ENCODE results near the gene CDC42BPB.

The CDC42BPB gene

DNA sequence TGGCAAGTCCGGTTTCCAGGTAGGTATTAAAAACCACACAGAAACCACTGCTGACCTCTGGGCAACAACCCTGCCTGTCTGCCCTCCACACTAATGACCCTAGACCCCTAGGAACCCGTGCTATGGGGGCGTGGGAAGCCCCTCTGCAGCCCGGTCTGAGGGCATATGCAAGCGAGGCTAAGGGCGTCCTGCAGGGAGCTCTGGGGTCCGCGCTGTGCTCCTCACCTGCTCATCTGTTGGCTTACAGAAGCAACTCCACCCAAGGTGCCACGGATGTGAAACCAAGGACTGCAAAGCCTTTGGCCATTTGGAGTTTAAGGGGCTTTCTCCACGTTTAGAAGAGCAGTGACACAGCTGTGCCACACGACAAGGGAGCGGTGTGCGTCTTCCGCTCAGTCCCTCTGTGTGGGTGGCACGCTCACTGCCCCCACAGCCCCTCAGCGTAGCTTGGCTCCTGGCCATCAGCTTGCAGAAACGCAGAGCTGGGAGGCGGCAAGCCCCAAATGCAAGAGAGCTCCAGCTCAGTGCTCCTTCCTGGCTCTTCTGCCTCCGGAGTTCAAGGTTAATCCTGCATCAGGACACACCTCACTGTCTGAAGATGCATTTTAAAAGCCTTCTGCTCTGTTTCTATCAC is 116.5 kb downstream of the CDC42BPB start:
- no peak for DNase-seq (ENCODE audit: low read depth)
- H3K4me3 ChIP-seq (replicated peaks; ENCODE audit: low read depth, low read length): no peak overlapping the region
- TF ChIP-seq, protein P1, sequence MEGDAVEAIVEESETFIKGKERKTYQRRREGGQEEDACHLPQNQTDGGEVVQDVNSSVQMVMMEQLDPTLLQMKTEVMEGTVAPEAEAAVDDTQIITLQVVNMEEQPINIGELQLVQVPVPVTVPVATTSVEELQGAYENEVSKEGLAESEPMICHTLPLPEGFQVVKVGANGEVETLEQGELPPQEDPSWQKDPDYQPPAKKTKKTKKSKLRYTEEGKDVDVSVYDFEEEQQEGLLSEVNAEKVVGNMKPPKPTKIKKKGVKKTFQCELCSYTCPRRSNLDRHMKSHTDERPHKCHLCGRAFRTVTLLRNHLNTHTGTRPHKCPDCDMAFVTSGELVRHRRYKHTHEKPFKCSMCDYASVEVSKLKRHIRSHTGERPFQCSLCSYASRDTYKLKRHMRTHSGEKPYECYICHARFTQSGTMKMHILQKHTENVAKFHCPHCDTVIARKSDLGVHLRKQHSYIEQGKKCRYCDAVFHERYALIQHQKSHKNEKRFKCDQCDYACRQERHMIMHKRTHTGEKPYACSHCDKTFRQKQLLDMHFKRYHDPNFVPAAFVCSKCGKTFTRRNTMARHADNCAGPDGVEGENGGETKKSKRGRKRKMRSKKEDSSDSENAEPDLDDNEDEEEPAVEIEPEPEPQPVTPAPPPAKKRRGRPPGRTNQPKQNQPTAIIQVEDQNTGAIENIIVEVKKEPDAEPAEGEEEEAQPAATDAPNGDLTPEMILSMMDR (IDR thresholded peaks at IDR 0.05; ENCODE audit: low read length, missing control alignments): no peak

DNA sequence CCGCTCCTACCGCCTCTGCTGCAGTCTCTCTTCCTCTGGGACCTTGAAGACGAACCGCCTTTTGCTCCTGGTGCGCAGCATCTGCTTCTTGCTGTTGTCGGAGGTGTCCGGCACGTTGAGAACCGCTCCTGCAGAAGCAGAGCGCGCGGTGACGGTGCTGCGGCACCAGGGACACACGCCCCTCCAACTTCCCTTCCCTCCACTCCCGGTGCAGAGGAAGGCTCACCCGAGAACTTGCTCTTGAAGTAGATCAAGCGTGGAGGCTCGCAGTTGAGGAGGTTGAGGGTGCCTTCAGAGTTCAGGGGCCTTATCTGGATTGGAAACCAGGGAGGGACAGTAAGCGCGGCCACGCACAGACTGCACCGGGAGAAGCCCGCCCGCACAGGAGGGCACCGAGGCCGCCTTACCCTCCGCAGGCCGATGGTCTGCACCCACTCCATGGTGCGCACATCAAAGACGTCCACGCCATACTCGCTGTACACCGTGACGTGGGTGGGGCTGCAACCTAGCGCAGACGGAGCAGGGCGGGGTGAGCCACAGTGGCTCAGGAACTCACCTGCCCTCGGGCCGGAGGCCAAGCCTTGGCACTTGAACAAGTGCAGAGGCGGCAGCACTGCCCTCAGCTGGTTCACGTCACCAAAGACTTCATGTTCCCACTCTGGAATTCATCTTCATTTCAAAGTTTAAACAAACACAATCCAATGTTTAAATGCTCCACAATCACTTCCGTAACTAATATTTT is 117.4 kb downstream of the CDC42BPB start:
- TF ChIP-seq, protein P1 (IDR thresholded peaks at IDR 0.05; ENCODE audit: low read length, missing control alignments): no peak
- H3K4me3 ChIP-seq (replicated peaks; ENCODE audit: low read depth, low read length): no peak overlapping the region
- DNase-seq (ENCODE audit: low read depth): no peak

DNA sequence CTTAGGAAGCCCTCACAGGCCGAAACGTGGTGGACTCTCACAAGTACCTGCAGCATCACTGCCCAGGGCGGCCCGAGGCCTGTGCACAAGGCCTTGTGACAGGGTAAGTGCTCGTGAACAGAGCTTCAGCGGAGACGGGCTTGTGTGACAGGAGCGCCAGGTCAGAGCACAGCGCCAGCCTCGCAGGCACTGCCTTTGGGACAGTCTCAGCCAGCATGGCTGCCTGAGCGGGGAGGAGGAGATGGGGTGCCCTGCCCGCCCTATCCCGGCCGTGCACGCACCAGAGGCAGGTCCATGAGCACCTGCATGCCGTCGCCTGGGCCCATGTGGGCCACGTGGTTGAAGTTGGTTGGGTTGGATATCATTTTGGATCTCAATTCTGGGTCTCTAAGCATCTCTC is 118.0 kb downstream of the CDC42BPB start:
- no peak for DNase-seq (ENCODE audit: low read depth)
- H3K4me3 ChIP-seq (replicated peaks; ENCODE audit: low read depth, low read length): no peak overlapping the region
- TF ChIP-seq, protein P1 (IDR thresholded peaks at IDR 0.05; ENCODE audit: low read length, missing control alignments): no peak

DNA sequence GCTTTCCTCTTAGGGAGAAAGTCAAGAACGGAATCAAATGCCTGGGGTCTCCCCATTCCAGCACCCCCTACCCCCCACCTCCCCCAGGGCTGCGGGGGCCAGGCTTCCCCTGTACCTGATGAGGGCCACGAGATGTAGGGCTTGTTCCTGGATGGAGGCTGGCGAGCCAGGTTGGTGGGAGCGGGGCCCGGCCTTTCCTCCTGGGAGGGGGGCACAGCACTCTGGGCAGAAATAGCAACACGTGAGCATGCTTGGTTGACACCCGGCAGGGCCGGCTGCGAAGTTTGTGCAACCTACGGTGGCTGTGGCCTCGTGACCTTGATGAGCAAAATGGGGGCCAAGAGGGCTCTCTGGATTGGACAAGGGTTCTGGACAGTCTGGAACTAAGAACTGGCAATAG is 119.2 kb downstream of the CDC42BPB start:
- DNase-seq (ENCODE audit: low read depth): no peak
- TF ChIP-seq, protein P1 (IDR thresholded peaks at IDR 0.05; ENCODE audit: low read length, missing control alignments): no peak
- H3K4me3 ChIP-seq (replicated peaks; ENCODE audit: low read depth, low read length): no peak overlapping the region

DNA sequence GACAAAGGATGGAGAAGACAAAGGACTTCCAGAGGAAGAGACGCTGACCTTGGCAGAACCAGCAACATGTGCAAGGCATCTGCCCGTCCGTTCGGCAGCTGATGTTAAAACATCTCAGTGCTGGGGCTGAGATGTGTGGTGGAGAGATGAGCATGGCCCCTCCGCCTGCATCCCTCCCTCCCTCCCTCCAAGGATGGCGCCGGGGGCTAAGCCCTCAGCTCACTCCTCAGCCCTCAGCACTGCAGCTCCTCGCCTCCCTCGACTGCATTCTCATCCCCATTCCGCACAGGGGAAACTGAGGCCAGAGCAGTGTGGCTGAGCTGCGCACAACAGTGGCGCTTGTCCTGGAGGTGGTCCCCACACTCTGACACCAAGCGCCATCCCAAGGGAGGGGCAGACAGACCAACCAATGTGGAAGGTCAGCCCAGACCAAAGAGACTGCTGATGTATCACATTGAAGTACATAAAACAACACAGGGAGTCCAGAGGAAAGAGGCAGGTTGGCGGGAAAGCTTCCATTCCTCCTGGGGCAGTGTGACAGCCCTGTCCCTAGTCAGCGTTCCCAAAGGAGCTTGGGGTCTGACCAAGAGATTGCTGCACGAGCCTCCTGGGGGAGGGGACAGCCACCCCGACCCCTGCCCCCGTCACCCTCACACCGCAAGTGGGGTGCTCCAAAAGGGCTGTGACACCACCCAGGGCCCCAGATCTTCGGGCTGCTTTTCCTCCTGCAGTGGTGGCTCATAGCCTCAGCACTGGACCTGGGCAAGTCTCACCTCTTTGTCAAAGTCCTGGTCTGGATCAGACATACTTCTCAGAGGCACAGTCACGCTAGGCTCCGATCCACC is 119.8 kb downstream of the CDC42BPB start:
- TF ChIP-seq, protein P1 (IDR thresholded peaks at IDR 0.05; ENCODE audit: low read length, missing control alignments): no peak
- H3K4me3 ChIP-seq (replicated peaks; ENCODE audit: low read depth, low read length): no peak overlapping the region
- no peak for DNase-seq (ENCODE audit: low read depth)

DNA sequence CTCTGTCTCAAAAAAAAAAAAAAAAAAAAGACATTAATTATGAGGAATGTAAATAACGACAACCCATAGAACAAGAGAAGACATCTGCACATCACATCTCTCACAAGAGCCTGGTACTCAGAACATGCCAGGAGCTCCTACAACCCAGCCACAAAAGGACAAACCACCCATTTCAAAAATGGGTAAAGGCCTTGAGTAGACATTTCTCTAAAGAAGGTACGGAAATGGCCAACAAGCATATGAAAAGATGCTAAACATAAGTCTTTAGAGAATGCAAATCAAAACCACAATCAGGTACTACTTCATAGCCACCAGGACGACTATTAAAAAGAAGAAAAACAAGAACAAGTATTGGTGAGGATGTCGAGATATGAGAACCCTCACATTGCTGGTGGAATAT is 121.6 kb downstream of the CDC42BPB start:
- no peak for DNase-seq (ENCODE audit: low read depth)
- TF ChIP-seq, protein P1 (IDR thresholded peaks at IDR 0.05; ENCODE audit: low read length, missing control alignments): no peak
- no peak overlapping the region for H3K4me3 ChIP-seq (replicated peaks; ENCODE audit: low read depth, low read length)

Measured in fibroblast of pulmonary artery (primary cell).